ENCODE data around the gene C1orf21. TPM values are rescaled to one million over a fixed set of nuclear protein-coding genes. Genes with fewer than 3 reads are reported as not detected.

C1orf21 gene
- total RNA-seq, 2 experiments from 2014 or later = 1.9 to 2.2 TPM

- DNase-seq = no peak
- no peaks in the 10 kb centered on the region for H3K36me3 Mint-ChIP-seq
- H3K4me3 Mint-ChIP-seq = no peak overlapping the region
- H3K4me1 Mint-ChIP-seq (ENCODE audit: low read depth) = peaks cover 3% of the 10 kb centered on the region
- POLR2A ChIA-PET = no interaction called here
- H3K27me3 Mint-ChIP-seq = peaks cover 3% of the 10 kb centered on the region
- intact Hi-C loops (cut with micrococcal nuclease) = no loop called here
- H3K9me3 Mint-ChIP-seq = no peaks in the 10 kb centered on the region
- H3K27ac Mint-ChIP-seq = no peak overlapping the region
- CTCF ChIA-PET = no interaction called here
These were observed 100.1 kb downstream of the C1orf21 start for GRCh38 chr1:184486761-184487445.

GRCh38 chr1:184487531-184488193 lies 100.8 kb downstream of the C1orf21 start:
- Mint-ChIP-seq H3K27ac (no peak overlapping the region), H3K36me3 (no peaks in the 10 kb centered on the region), H3K4me3 (no peak overlapping the region), H3K27me3 (peaks cover 3% of the 10 kb centered on the region), H3K9me3 (no peaks in the 10 kb centered on the region), H3K4me1 (ENCODE audit: low read depth) (peaks cover 10% of the 10 kb centered on the region)
- ChIA-PET POLR2A (no interaction called here), CTCF (no interaction called here)
- DNase-seq = no peak
- intact Hi-C loops (cut with micrococcal nuclease) = no loop called here

DNA sequence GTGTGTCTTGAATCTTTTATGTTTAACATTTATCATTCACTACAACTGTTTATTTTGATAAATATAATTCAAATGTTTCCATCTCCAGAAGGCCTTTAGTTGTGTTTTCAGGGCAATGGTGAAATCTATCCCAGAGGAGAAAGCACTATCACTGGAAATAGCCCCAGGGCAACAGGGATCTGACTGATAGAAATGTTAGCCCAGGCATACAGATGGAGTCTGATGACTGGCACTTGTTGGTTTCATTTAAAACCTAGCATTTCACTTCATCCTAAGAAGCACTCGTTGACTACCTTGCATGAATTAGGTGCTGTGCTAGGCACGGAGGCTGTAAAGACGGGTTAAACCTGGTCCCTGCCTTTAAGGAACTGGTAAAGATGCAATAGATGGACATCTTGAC lies 103.1 kb downstream of the C1orf21 start:
- ChIA-PET POLR2A (no interaction called here), CTCF (no interaction called here)
- peaks cover 3% of the 10 kb centered on the region for H3K27me3 Mint-ChIP-seq
- no peak overlapping the region for H3K4me3 Mint-ChIP-seq
- H3K27ac Mint-ChIP-seq = no peak overlapping the region
- H3K9me3 Mint-ChIP-seq = no peaks in the 10 kb centered on the region
- no peaks in the 10 kb centered on the region for H3K36me3 Mint-ChIP-seq
- peaks cover 11% of the 10 kb centered on the region for H3K4me1 Mint-ChIP-seq (ENCODE audit: low read depth)
- intact Hi-C loops (cut with micrococcal nuclease) = loop anchor here (2.0 to 10.0 kb wide), 4 partner anchors 103 to 415 kb away; partner anchors contain the start of genes C1orf21 and EDEM3
- DNase-seq = no peak

GRCh38 chr1:184492536-184492935 lies 105.7 kb downstream of the C1orf21 start:
- H3K9me3 Mint-ChIP-seq = no peaks in the 10 kb centered on the region
- no peak overlapping the region for H3K27ac Mint-ChIP-seq
- no peak overlapping the region for H3K4me3 Mint-ChIP-seq
- DNase-seq = no peak
- POLR2A ChIA-PET = no interaction called here
- H3K36me3 Mint-ChIP-seq = no peaks in the 10 kb centered on the region
- intact Hi-C loops (cut with micrococcal nuclease) = loop anchor here (10.0 kb wide), 2 partner anchors 262 to 418 kb away; partner anchors contain the start of gene EDEM3
- peaks cover 11% of the 10 kb centered on the region for H3K4me1 Mint-ChIP-seq (ENCODE audit: low read depth)
- CTCF ChIA-PET = interaction anchor here (1.5 kb wide), 1 partner anchor 313 kb away, joined by 3 read pairs; no protein-coding TSS in a partner anchor
- H3K27me3 Mint-ChIP-seq = peaks cover 3% of the 10 kb centered on the region

DNA sequence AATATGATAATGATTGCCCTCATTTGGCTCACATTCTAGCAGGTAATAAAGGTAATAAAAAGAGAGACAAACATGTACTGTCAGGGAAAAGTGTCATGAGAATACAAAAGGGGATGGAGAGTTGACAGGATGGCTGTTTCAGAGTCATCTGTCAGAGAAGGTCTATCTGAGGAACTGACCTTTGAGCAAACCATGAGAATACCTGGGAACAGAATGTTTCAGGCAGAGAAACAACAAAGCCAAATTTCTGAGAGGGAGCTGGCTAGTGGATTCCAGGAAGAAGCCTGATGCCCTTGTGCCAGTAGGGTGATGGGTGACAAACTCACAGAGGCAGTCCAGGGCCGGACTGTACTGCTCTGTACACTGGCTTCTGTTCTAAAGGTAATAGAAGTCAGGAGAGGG lies 107.2 kb downstream of the C1orf21 start:
- H3K36me3 Mint-ChIP-seq = no peaks in the 10 kb centered on the region
- peaks cover 11% of the 10 kb centered on the region for H3K4me1 Mint-ChIP-seq (ENCODE audit: low read depth)
- no peak overlapping the region for H3K27ac Mint-ChIP-seq
- ChIA-PET POLR2A (no interaction called here), CTCF (interaction anchor here (0.6 to 1.5 kb wide), 3 partner anchors 311 to 1092 kb away, joined by 3 read pairs; no protein-coding TSS in a partner anchor)
- DNase-seq = no peak
- no peak overlapping the region for H3K4me3 Mint-ChIP-seq
- H3K27me3 Mint-ChIP-seq = no peaks in the 10 kb centered on the region
- no peaks in the 10 kb centered on the region for H3K9me3 Mint-ChIP-seq
- intact Hi-C loops (cut with micrococcal nuclease) = loop anchor here (10.0 kb wide), 2 partner anchors 261 to 419 kb away; partner anchors contain the start of gene EDEM3

DNA sequence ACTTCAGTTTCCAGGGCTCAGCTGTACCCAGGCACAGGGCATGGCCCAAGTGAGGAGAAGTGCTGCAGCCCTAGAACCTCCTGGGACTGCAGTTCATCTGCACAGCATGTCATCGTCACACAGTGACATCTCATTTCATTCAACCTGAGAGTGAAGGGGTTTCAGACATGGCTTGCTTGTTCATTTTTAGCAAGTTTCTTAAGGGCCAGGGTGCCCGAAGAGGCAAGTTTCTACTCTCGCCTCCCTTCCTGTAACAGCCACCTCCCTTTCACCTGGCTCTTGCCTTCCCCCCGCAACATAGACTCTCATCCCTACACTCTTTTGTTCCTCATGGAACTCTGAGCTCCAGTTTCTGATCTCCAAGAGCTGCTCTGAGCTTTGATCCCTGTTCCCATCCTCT lies 108.1 kb downstream of the C1orf21 start:
- DNase-seq = no peak
- intact Hi-C loops (cut with micrococcal nuclease) = loop anchor here (10.0 kb wide), 2 partner anchors 260 to 420 kb away; partner anchors contain the start of gene EDEM3
- no peaks in the 10 kb centered on the region for H3K27me3 Mint-ChIP-seq
- no peak overlapping the region for H3K4me3 Mint-ChIP-seq
- H3K36me3 Mint-ChIP-seq = no peaks in the 10 kb centered on the region
- H3K9me3 Mint-ChIP-seq = no peaks in the 10 kb centered on the region
- peaks cover 11% of the 10 kb centered on the region for H3K4me1 Mint-ChIP-seq (ENCODE audit: low read depth)
- no peak overlapping the region for H3K27ac Mint-ChIP-seq
- POLR2A ChIA-PET = no interaction called here
- CTCF ChIA-PET = interaction anchor here (0.6 kb wide), 1 partner anchor 10 kb away, joined by 3 read pairs; no protein-coding TSS in a partner anchor

DNA sequence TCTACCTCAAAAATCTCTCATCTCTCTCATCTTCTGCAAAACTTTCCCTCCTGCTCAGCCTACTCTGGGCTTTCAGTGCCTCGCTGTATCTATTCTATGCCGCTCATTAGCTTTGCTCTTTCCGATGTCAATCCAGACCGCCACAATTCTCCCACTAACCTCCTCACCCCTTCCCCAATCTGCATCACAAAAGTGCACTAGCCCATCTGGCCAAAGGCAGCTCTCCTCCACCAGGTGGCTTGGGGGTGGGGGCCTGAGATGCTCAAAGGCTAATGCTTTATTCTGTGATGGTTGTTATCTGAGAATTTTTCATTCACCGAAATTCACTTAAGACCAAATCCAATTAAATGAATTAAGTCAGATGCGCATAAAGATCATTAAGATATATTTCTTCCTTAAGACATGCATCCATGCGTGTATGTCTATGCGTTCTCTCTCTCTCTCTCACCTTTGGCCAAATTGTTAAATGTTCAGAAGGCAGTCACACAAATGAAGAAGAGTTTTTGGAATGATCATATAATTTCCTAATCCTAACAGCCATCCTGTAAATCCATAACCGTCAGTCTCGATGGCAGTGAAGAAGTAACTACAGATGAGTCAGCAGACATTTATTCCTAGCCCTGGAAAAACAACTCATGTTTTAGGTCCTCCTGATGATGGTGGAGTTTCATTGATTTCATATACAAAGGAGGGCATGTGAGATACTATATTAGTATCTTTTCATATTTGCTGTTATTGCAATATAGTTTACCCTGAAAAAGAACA lies 111.3 kb downstream of the C1orf21 start:
- Mint-ChIP-seq H3K27me3 (no peaks in the 10 kb centered on the region), H3K4me3 (no peak overlapping the region), H3K4me1 (ENCODE audit: low read depth) (no peaks in the 10 kb centered on the region), H3K9me3 (no peaks in the 10 kb centered on the region), H3K36me3 (no peaks in the 10 kb centered on the region), H3K27ac (no peak overlapping the region)
- POLR2A ChIA-PET = no interaction called here
- no peak for DNase-seq
- intact Hi-C loops (cut with micrococcal nuclease) = loop anchor here (10.0 kb wide), 2 partner anchors 257 to 423 kb away; partner anchors contain the start of gene EDEM3
- CTCF ChIA-PET = no interaction called here

GRCh38 chr1:184499616-184500015 lies 112.8 kb downstream of the C1orf21 start:
- intact Hi-C loops (cut with micrococcal nuclease) = loop anchor here (10.0 kb wide), 2 partner anchors 255 to 425 kb away; partner anchors contain the start of gene EDEM3
- H3K4me3 Mint-ChIP-seq = no peak overlapping the region

GRCh38 chr1:184502161-184502560 lies 115.3 kb downstream of the C1orf21 start:
- no peak for DNase-seq
- Mint-ChIP-seq H3K27ac (no peak overlapping the region), H3K27me3 (peaks cover 5% of the 10 kb centered on the region), H3K4me1 (ENCODE audit: low read depth) (no peaks in the 10 kb centered on the region), H3K4me3 (no peak overlapping the region), H3K9me3 (no peaks in the 10 kb centered on the region), H3K36me3 (no peaks in the 10 kb centered on the region)
- intact Hi-C loops (cut with micrococcal nuclease) = no loop called here
- ChIA-PET CTCF (no interaction called here), POLR2A (no interaction called here)

More at GRCh38 chr1:184499616-184500015, 112.8 kb downstream of the C1orf21 start:
- Mint-ChIP-seq H3K9me3 (no peaks in the 10 kb centered on the region), H3K27ac (no peak overlapping the region), H3K4me1 (ENCODE audit: low read depth) (no peaks in the 10 kb centered on the region), H3K36me3 (no peaks in the 10 kb centered on the region), H3K27me3 (peaks cover 2% of the 10 kb centered on the region)
- ChIA-PET POLR2A (no interaction called here), CTCF (no interaction called here)
- no peak for DNase-seq

- no peak for DNase-seq
- intact Hi-C loops (cut with micrococcal nuclease) = no loop called here
- H3K4me1 Mint-ChIP-seq (ENCODE audit: low read depth) = no peaks in the 10 kb centered on the region
- no peak overlapping the region for H3K4me3 Mint-ChIP-seq
- H3K27ac Mint-ChIP-seq = no peak overlapping the region
- H3K9me3 Mint-ChIP-seq = no peaks in the 10 kb centered on the region
- POLR2A ChIA-PET = no interaction called here
- CTCF ChIA-PET = interaction anchor here (0.5 kb wide), 1 partner anchor 861 kb away, joined by 3 read pairs; no protein-coding TSS in a partner anchor
- H3K36me3 Mint-ChIP-seq = no peaks in the 10 kb centered on the region
- peaks cover 5% of the 10 kb centered on the region for H3K27me3 Mint-ChIP-seq
These were observed 116.5 kb downstream of the C1orf21 start for GRCh38 chr1:184503221-184503749.

- no peak for DNase-seq
- intact Hi-C loops (cut with micrococcal nuclease) = no loop called here
- H3K4me3 Mint-ChIP-seq = no peak overlapping the region
- no peaks in the 10 kb centered on the region for H3K9me3 Mint-ChIP-seq
- POLR2A ChIA-PET = no interaction called here
- H3K27me3 Mint-ChIP-seq = peaks cover 5% of the 10 kb centered on the region
- CTCF ChIA-PET = interaction anchor here (0.5 kb wide), 1 partner anchor 862 kb away, joined by 3 read pairs; no protein-coding TSS in a partner anchor
- no peaks in the 10 kb centered on the region for H3K4me1 Mint-ChIP-seq (ENCODE audit: low read depth)
- H3K27ac Mint-ChIP-seq = no peak overlapping the region
- H3K36me3 Mint-ChIP-seq = no peaks in the 10 kb centered on the region
These were observed 117.5 kb downstream of the C1orf21 start for GRCh38 chr1:184504040-184504954.
